Tibial nerve (tissue), 4 donors: ENCODE results near the gene ENTPD1. TPM values are rescaled to one million over a fixed set of nuclear protein-coding genes. Genes with fewer than 3 reads are reported as not detected.

Source experiments
- DNase-seq, 2 donors: peaks; one replicate each; pipeline ENCODE4 v3.0.0-alpha.2; 2019; ENCODE audit warnings: low spot score in 2 of 2
- H3K27ac ChIP-seq, 4 donors: fragments of 200-600 bp; sonication (generic) in 3 of 4; one replicate each; pipeline ENCODE4 v1.5.1; 2017 to 2019; ENCODE audit warnings: mild to moderate bottlenecking in 1 of 4
- H3K27me3 ChIP-seq, 2 donors: fragments of 200-600 bp; sonication (generic) in 1 of 2; one replicate each; pipeline versions ENCODE4 v1.5.1 to v1.6.0; 2017 to 2019
- H3K36me3 ChIP-seq, 3 donors: fragments of 200-600 bp; sonication (generic); one replicate each; pipeline ENCODE4 v1.5.1; 2018 to 2019
- H3K4me1 ChIP-seq, 4 donors: fragments of 200-600 bp; sonication (generic) in 3 of 4; one replicate each; pipeline ENCODE4 v1.5.1; 2017 to 2019
- H3K4me3 ChIP-seq, 4 donors: fragments of 200-600 bp; sonication (generic) in 3 of 4; one replicate each; pipeline ENCODE4 v1.5.1; 2017 to 2019; ENCODE audit warnings: mild to moderate bottlenecking in 1 of 4, moderate library complexity in 1 of 4
- H3K9me3 ChIP-seq, 4 donors: fragments of 200-600 bp; sonication (generic) in 3 of 4; one replicate each; pipeline ENCODE4 v1.5.1; 2017 to 2019
- EP300 ChIP-seq, 2 donors: sonication (generic); formaldehyde crosslinking; IDR thresholded peaks; one replicate each; pipeline ENCODE4 v1.6.1; 2017; ENCODE audit warnings: antibody characterized with exemption in 2 of 2, mild to moderate bottlenecking in 1 of 2
- POLR2A ChIP-seq, 2 donors: fragments of 450-650 bp; IDR thresholded peaks; one replicate each; pipeline ENCODE4 v1.6.1; 2017; ENCODE audit warnings: antibody characterized with exemption in 2 of 2, mild to moderate bottlenecking in 2 of 2, moderate library complexity in 2 of 2
- WGBS, 2 donors: methylation state at CpG; one replicate each; pipeline ENCODE4 v1.1.5; 2018; 5-methylcytosine and 5-hydroxymethylcytosine counted together
- total RNA-seq, 4 donors: library from RNA; depleted of rRNA; stranded (reverse); fragments of >200 nt; gene quantifications; one replicate each; pipeline ENCODE4 v1.1.0, GENCODE V29; 2016
- TF ChIP-seq, protein P1 (sequence below), 5 experiments: fragments of 200-600 bp in 3 of 5; fragments of 450-650 bp in 2 of 5; sonication (generic) in 3 of 5; IDR thresholded peaks; one replicate each; pipeline ENCODE4 v1.5.1; 2016 to 2019; ENCODE audit warnings: antibody characterized with exemption in 5 of 5, mild to moderate bottlenecking in 3 of 5, moderate library complexity in 2 of 5

ENTPD1 gene
- total RNA-seq, 4 donors from 2014 or later, result 12.6 to 33.0 (median 26.1) TPM

GRCh38 chr10:95792211-95792780 lies 36.3 kb downstream of the ENTPD1 start:
- no peaks in the 10 kb centered on the region for H3K27me3 ChIP-seq
- no peaks in the 10 kb centered on the region for H3K36me3 ChIP-seq
- TF ChIP-seq, protein P1, sequence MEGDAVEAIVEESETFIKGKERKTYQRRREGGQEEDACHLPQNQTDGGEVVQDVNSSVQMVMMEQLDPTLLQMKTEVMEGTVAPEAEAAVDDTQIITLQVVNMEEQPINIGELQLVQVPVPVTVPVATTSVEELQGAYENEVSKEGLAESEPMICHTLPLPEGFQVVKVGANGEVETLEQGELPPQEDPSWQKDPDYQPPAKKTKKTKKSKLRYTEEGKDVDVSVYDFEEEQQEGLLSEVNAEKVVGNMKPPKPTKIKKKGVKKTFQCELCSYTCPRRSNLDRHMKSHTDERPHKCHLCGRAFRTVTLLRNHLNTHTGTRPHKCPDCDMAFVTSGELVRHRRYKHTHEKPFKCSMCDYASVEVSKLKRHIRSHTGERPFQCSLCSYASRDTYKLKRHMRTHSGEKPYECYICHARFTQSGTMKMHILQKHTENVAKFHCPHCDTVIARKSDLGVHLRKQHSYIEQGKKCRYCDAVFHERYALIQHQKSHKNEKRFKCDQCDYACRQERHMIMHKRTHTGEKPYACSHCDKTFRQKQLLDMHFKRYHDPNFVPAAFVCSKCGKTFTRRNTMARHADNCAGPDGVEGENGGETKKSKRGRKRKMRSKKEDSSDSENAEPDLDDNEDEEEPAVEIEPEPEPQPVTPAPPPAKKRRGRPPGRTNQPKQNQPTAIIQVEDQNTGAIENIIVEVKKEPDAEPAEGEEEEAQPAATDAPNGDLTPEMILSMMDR (IDR thresholded peaks at IDR 0.05), result no peak
- TF ChIP-seq EP300 (IDR thresholded peaks at IDR 0.05), result no peak
- TF ChIP-seq POLR2A (IDR thresholded peaks at IDR 0.05), result no peak
- peaks cover 0 to 28% (median 19%) of the 10 kb centered on the region in 4 donors for H3K4me1 ChIP-seq
- 83 to 91% methylated on average over 2 of the region's 2 CpGs for WGBS, 2 donors
- peak overlapping the region in 3 of 4 donors; percentile 51 to 83 (median 79) for H3K27ac ChIP-seq
- H3K9me3 ChIP-seq, result no peaks in the 10 kb centered on the region
- DNase-seq, result no peak
- no peak overlapping the region for H3K4me3 ChIP-seq

DNA sequence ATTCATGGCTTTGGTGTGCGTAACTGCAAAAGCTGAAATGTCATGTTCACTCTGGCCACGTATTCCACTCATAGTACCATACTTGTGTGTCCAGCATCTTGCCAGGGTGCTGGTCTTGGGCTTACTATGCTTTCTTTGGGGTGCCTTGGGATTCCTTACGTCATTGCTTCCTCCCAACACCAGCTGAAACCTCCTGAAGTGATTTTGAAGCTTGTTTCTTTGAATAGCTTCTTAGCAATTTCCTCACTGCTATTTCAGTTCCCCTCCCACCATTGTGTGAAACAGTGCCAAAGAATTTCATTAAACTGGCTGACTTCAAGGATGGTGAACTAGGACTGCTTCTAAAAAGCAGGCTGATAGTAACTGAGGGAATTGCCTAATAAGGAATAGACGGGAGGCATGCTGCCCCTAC lies 36.9 kb downstream of the ENTPD1 start:
- 32 to 34% methylated on average over 4 of the region's 4 CpGs for WGBS, 2 donors

GRCh38 chr10:95793401-95794045 lies 37.6 kb downstream of the ENTPD1 start:
- TF ChIP-seq POLR2A (IDR thresholded peaks at IDR 0.05), result no peak
- peak in 1 of 2 donors; percentile 39 for TF ChIP-seq EP300 (IDR thresholded peaks at IDR 0.05)
- TF ChIP-seq, protein P1 (IDR thresholded peaks at IDR 0.05), result no peak
- WGBS, 2 donors, result 50 to 54% methylated on average over 2 of the region's 2 CpGs
- peak in 1 of 2 donors; percentile 30 for DNase-seq
- Histone ChIP-seq H3K9me3 (no peaks in the 10 kb centered on the region), H3K27me3 (no peaks in the 10 kb centered on the region), H3K4me3 (no peak overlapping the region), H3K36me3 (no peaks in the 10 kb centered on the region), H3K27ac (peak overlapping the region in 2 of 4 donors; percentile 79 to 83), H3K4me1 (peaks cover 0 to 35% (median 22%) of the 10 kb centered on the region in 4 donors)

More for the DNA sequence above, 36.9 kb downstream of the ENTPD1 start:
- Histone ChIP-seq H3K4me3 (no peak overlapping the region), H3K9me3 (no peaks in the 10 kb centered on the region), H3K4me1 (peaks cover 0 to 28% (median 19%) of the 10 kb centered on the region in 4 donors), H3K27ac (peak overlapping the region in 3 of 4 donors; percentile 51 to 83 (median 79)), H3K27me3 (no peaks in the 10 kb centered on the region), H3K36me3 (no peaks in the 10 kb centered on the region)
- peak in 1 of 2 donors; percentile 38 for DNase-seq
- peak; percentile 46 to 75 for TF ChIP-seq EP300 (IDR thresholded peaks at IDR 0.05)
- TF ChIP-seq, protein P1 (IDR thresholded peaks at IDR 0.05), result no peak
- no peak for TF ChIP-seq POLR2A (IDR thresholded peaks at IDR 0.05)

- H3K27me3 ChIP-seq, result no peaks in the 10 kb centered on the region
- TF ChIP-seq, protein P1 (IDR thresholded peaks at IDR 0.05), result no peak
- TF ChIP-seq EP300 (IDR thresholded peaks at IDR 0.05) (no peak), POLR2A (IDR thresholded peaks at IDR 0.05) (no peak)
- WGBS, 2 donors, result 44 to 63% methylated on average over 3 of the region's 3 CpGs
- H3K27ac ChIP-seq, result peak overlapping the region in 2 of 4 donors; percentile 79 to 83
- H3K4me1 ChIP-seq, result peaks cover 0 to 38% (median 22%) of the 10 kb centered on the region in 4 donors
- H3K4me3 ChIP-seq, result no peak overlapping the region
- DNase-seq, result no peak
- no peaks in the 10 kb centered on the region for H3K9me3 ChIP-seq
- H3K36me3 ChIP-seq, result no peaks in the 10 kb centered on the region
Observed at GRCh38 chr10:95794195-95794594, 38.2 kb downstream of the ENTPD1 start.

- Histone ChIP-seq H3K36me3 (no peaks in the 10 kb centered on the region), H3K9me3 (peaks cover 0 to 7% (median 0%) of the 10 kb centered on the region in 4 donors), H3K4me1 (peaks cover 0 to 38% (median 22%) of the 10 kb centered on the region in 4 donors), H3K4me3 (no peak overlapping the region), H3K27me3 (no peaks in the 10 kb centered on the region), H3K27ac (peak overlapping the region in 1 of 4 donors; percentile 83)
- no peak for DNase-seq
- WGBS, 2 donors, result 91 to 94% methylated on average over 3 of the region's 3 CpGs
- TF ChIP-seq EP300 (IDR thresholded peaks at IDR 0.05) (no peak), POLR2A (IDR thresholded peaks at IDR 0.05) (no peak)
- TF ChIP-seq, protein P1 (IDR thresholded peaks at IDR 0.05), result no peak
Observed at GRCh38 chr10:95795602-95796001, 39.6 kb downstream of the ENTPD1 start.
